RPMI7951 (cell line): ENCODE results near the gene POLE. TPM values are rescaled to one million over a fixed set of nuclear protein-coding genes. Genes with fewer than 3 reads are reported as not detected.

Source experiments
- DNase-seq: peaks from one replicate; pipeline ENCODE4 v3.0.0-alpha.2; 2012; ENCODE audit warnings: low read depth
- total RNA-seq: library from RNA; depleted of rRNA; stranded (reverse); fragments of >200 nt; shearing (Covaris generic); gene quantifications from 2 replicates; pipeline ENCODE4 v1.2.3, GENCODE V29; 2014; rRNA removed

The POLE gene
- total RNA-seq, 1 experiment from 2014 or later: 14.9 TPM

- DNase-seq: no peak
These were observed 106.3 kb downstream of the POLE start for GRCh38 chr12:132580701-132581292.

- no peak for DNase-seq
These were observed 107.4 kb downstream of the POLE start for GRCh38 chr12:132579744-132580143.

GRCh38 chr12:132578826-132579225 is 108.3 kb downstream of the POLE start:
- DNase-seq: no peak

GRCh38 chr12:132578118-132578517 is 109.0 kb downstream of the POLE start:
- DNase-seq: no peak

- DNase-seq: no peak
These were observed 109.8 kb downstream of the POLE start for GRCh38 chr12:132577191-132577920.

DNA sequence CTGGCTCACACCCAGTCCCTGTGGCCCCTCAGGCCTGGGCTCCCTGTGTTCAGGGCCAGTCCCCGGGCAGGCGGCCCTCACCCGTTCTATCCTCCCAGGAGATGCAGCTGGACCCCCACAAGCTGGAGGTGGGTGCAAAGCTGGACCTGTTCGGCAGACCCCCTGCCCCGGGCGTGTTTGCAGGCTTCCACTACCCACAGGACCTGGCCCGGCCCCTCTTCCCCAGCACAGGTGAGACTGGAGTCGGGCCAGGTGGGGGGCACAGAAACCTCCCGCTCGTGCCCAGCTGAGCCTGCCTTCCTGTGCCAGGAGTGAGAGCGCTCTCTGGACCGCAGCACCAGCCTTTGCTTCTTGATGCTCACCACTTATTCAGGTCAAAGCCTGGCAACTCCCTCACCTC is 110.4 kb downstream of the POLE start:
- DNase-seq: no peak

DNA sequence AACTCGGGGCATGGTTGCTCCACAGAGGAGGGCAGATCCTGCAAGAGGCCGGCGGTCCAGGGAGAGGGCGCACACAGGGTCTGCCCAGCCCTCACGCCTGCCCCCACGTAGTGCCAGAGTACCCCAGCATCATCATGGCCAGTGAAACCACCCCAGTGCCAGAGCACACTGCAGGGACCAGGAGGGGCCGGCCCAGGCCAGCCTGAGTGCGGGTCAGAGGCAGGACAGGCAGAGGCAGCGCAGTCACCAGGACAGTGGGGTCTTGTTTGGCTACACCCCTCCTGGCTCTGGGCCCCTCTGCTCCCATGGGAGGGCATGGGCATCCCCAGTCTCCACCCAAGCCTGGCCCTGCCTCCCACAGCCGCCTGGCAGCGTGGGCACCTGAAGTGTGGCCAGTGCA is 111.5 kb downstream of the POLE start:
- no peak for DNase-seq

DNA sequence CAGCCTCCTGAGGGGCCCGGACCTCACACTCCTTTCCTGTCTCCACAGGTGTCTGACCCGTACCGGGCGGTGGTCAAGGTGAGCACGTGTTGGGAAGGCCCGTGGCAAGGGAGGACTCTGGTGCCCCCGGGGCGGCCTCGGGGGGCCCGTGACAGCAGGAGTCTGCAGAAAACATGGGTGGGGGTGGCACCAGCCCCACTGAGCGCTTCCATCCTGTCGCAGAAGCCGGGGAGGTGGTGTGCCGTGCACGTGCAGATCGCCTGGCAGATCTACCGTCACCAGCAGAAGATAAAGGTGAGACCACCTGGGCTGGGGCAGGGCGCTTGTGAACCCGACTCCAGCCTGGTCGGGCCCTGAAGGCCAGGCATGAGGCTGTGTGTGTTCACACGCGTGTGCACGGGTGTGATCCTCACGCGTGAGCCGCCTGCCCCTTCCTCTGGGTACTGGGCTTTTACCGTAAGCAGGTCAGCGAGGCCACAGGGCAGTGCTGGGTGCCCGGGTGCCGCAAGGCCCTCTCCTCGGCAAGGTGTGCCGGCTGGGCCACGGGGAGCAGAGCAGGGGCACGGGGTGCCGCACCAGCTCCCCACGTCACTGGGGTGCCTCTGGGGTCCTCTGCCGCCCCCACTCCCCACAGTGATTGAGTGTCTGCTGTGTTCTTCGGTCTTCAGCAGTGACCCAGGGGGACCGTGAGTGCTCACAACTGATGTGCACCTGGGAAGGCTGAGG is 112.7 kb downstream of the POLE start:
- no peak for DNase-seq

Other genes starting within 250 kb of the POLE start
- 1.2 and 2.3 TPM in 2 replicates for gene FBRSL1, start 197.2 kb downstream of the POLE start, total RNA-seq
- gene LRCOL1, start 76.8 kb downstream of the POLE start, total RNA-seq: not detected in 2 replicates
- gene P2RX2, start 68.6 kb downstream of the POLE start, total RNA-seq: not detected in 2 replicates
- gene PXMP2, start 245 bp upstream of the POLE start, total RNA-seq: 59.0 and 83.1 TPM in 2 replicates
- 24.3 and 27.5 TPM in 2 replicates for gene PGAM5, start 23.5 kb upstream of the POLE start, total RNA-seq
- gene ANKLE2, start 74.5 kb upstream of the POLE start, total RNA-seq: 42.9 and 45.8 TPM in 2 replicates
- 17.7 and 44.7 TPM in 2 replicates for gene GOLGA3, start 141.5 kb upstream of the POLE start, total RNA-seq
- gene CHFR, start 200.3 kb upstream of the POLE start, total RNA-seq: 9.8 and 10.2 TPM in 2 replicates